WTC11 (cell line): Measurements from ENCODE around the gene BANK1.

Experiments
- ARID4B ChIP-seq: sonication (generic); formaldehyde crosslinking; IDR thresholded peaks from 2 replicates; pipeline ENCODE4 v1.8.0; 2023; ENCODE audit warnings: missing genetic modification reagents, mild to moderate bottlenecking, borderline replicate concordance
- ATF2 ChIP-seq: sonication (generic); formaldehyde crosslinking; IDR thresholded peaks from 2 replicates; pipeline ENCODE4 v1.8.1; 2022; ENCODE audit warnings: low read depth, missing genetic modification reagents, borderline replicate concordance
- ATF3 ChIP-seq: sonication (generic); formaldehyde crosslinking; conservative IDR thresholded peaks from 2 replicates; pipeline ENCODE4 v1.8.1; 2022; ENCODE audit warnings: mild to moderate bottlenecking, missing genetic modification reagents
- CTCF ChIP-seq: fragments of 200-600 bp; IDR thresholded peaks from 2 replicates; pipeline ENCODE4 v1.8.0; 2022; ENCODE audit warnings: antibody characterized with exemption
- FOXP4 ChIP-seq: sonication (generic); formaldehyde crosslinking; IDR thresholded peaks from 2 replicates; pipeline ENCODE4 v1.8.0; 2022; ENCODE audit warnings: mild to moderate bottlenecking, missing genetic modification reagents
- GTF2I ChIP-seq: fragments of 250-450 bp; sonication (Bioruptor Pico); conservative IDR thresholded peaks from 2 replicates; pipeline ENCODE4 v1.4.0; 2021; ENCODE audit warnings: mild to moderate bottlenecking
- SMAD4 ChIP-seq: sonication (generic); formaldehyde crosslinking; IDR thresholded peaks from 2 replicates; pipeline ENCODE4 v1.8.0; 2022; ENCODE audit warnings: mild to moderate bottlenecking, missing genetic modification reagents
- TEAD4 ChIP-seq: sonication (generic); formaldehyde crosslinking; IDR thresholded peaks from 2 replicates; pipeline ENCODE4 v1.8.0; 2022; ENCODE audit warnings: mild to moderate bottlenecking, missing genetic modification reagents

GRCh38 chr4:101888472-101888871 is 97.9 kb downstream of the BANK1 start:
- TF ChIP-seq CTCF (no peak), FOXP4 (CRISPR knock-in tag) (no peak), SMAD4 (CRISPR knock-in tag) (no peak), TEAD4 (no peak), ATF3 (CRISPR knock-in tag) (no peak), GTF2I (CRISPR knock-in tag) (no peak), ATF2 (no peak), ARID4B (no peak)
